ENCODE results near the gene DTNB.

DNA sequence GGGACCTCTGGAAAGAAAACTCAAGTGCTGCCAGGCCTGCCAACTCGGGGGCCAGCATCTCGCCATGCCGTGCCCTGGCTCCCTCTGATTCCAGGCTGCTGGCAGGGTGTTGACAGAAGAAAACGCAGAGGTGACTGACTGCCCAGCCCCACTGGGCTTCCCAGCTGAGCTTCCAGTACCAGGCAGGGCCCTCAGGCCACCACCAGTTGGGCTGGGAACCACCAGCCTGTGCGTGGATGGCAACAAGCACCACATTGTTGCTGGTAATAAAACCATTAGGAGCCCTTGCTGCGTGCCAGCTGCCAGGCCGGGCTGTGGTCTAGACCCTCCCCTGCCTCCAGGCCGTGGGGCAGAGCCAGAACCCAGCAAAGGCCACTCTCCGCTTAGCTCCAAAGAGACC is 340.8 kb downstream of the DTNB start:
- TF ChIP-seq JUND (IDR thresholded peaks at IDR 0.05) (no peak), CTCF (IDR thresholded peaks at IDR 0.05) (no peak), GABPA (IDR thresholded peaks at IDR 0.05; ENCODE audit: low read depth) (no peak), POLR2AphosphoS5 (IDR thresholded peaks at IDR 0.05; ENCODE audit: low read depth, low read length) (no peak), EZH2phosphoT487 (IDR thresholded peaks at IDR 0.05; ENCODE audit: borderline replicate concordance, low read depth) (no peak), FOXJ3 (CRISPR knock-in tag; IDR thresholded peaks at IDR 0.05) (0 out of 2 replicates have a peak, but pooled peaks have one; percentile 18), RAD21 (IDR thresholded peaks at IDR 0.05; ENCODE audit: low read length) (no peak), MAX (IDR thresholded peaks at IDR 0.05; ENCODE audit: low read depth) (no peak), CHD2 (IDR thresholded peaks at IDR 0.05; ENCODE audit: low read length, partially characterized antibody) (peak; percentile 57), FOSL2 (IDR thresholded peaks at IDR 0.05; ENCODE audit: borderline replicate concordance, low read depth) (no peak)
- TF ChIP-seq, protein P1, sequence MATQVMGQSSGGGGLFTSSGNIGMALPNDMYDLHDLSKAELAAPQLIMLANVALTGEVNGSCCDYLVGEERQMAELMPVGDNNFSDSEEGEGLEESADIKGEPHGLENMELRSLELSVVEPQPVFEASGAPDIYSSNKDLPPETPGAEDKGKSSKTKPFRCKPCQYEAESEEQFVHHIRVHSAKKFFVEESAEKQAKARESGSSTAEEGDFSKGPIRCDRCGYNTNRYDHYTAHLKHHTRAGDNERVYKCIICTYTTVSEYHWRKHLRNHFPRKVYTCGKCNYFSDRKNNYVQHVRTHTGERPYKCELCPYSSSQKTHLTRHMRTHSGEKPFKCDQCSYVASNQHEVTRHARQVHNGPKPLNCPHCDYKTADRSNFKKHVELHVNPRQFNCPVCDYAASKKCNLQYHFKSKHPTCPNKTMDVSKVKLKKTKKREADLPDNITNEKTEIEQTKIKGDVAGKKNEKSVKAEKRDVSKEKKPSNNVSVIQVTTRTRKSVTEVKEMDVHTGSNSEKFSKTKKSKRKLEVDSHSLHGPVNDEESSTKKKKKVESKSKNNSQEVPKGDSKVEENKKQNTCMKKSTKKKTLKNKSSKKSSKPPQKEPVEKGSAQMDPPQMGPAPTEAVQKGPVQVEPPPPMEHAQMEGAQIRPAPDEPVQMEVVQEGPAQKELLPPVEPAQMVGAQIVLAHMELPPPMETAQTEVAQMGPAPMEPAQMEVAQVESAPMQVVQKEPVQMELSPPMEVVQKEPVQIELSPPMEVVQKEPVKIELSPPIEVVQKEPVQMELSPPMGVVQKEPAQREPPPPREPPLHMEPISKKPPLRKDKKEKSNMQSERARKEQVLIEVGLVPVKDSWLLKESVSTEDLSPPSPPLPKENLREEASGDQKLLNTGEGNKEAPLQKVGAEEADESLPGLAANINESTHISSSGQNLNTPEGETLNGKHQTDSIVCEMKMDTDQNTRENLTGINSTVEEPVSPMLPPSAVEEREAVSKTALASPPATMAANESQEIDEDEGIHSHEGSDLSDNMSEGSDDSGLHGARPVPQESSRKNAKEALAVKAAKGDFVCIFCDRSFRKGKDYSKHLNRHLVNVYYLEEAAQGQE (IDR thresholded peaks at IDR 0.05; ENCODE audit: low read depth, low read length) = no peak
- TF ChIP-seq, protein P2, sequence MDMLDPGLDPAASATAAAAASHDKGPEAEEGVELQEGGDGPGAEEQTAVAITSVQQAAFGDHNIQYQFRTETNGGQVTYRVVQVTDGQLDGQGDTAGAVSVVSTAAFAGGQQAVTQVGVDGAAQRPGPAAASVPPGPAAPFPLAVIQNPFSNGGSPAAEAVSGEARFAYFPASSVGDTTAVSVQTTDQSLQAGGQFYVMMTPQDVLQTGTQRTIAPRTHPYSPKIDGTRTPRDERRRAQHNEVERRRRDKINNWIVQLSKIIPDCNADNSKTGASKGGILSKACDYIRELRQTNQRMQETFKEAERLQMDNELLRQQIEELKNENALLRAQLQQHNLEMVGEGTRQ (IDR thresholded peaks at IDR 0.05; ENCODE audit: borderline replicate concordance, low read depth, low read length) = no peak

Measured in SK-N-SH (cell line).